GM12878 (cell line): Measurements from ENCODE around the gene HSP90AA1. TPM values are rescaled to one million over a fixed set of nuclear protein-coding genes. Genes with fewer than 3 reads are reported as not detected.

Experiments
- ATAC-seq: fragments of 200-7000 bp; cut with Tn5 transposase; 3 replicates; pipeline ENCODE4 v1.9.1; 2020; ENCODE audit warnings: mild to moderate bottlenecking, moderate library complexity
- BruUV-seq: library from RNA; stranded (reverse); fragments of 400-500 nt; replicated peaks from 2 replicates; lab custom pipeline; 2021; lab: Mats Ljungman, UMichigan
- CTCF ChIA-PET: fragments of 300-600 bp; sonication (Branson Sonifier 250); formaldehyde crosslinking; extraction: SDS; loops from one replicate; lab custom pipeline; 2021; ENCODE audit warnings: inconsistent platforms; lab: Yijun Ruan, JAX
- POLR2A ChIA-PET: fragments of 350-600 bp; formaldehyde crosslinking; extraction: SDS; loops from one replicate; lab custom pipeline; 2021; ENCODE audit warnings: inconsistent platforms; lab: Charles Lee
- RAD21 ChIA-PET: fragments of 300-600 bp; sonication (Branson Sonifier 250); formaldehyde crosslinking; loops from one replicate; lab custom pipeline; 2023; ENCODE audit warnings: antibody characterized with exemption; ENCODE audit not compliant: unreplicated experiment; lab: Charles Lee
- SMC1A ChIA-PET: fragments of 300-600 bp; sonication (Branson Sonifier 250); formaldehyde crosslinking; loops from one replicate; lab custom pipeline; 2023; ENCODE audit not compliant: unreplicated experiment, uncharacterized antibody; lab: Charles Lee
- DNase-seq: peaks from one replicate; pipeline ENCODE4 v3.0.0-alpha.2; 2011; ENCODE audit warnings: low read depth, low spot score
- FAIRE-seq: peaks from 3 replicates; lab custom pipeline; 2011; peaks lifted over from hg19 to GRCh38; lab: Jason Lieb, UNC
- H2AFZ ChIP-seq: 2 replicates; pipeline ENCODE4 v1.6.0; 2011; ENCODE audit warnings: low read depth, low read length, control low read depth; ENCODE audit not compliant: control insufficient read depth
- H3K27ac ChIP-seq: 2 replicates; pipeline ENCODE4 v1.5.1; 2011; ENCODE audit warnings: control low read depth; ENCODE audit not compliant: control insufficient read depth, insufficient read depth
- H3K27me3 ChIP-seq, 2 experiments: replicated peaks in 1 of 2; 2 replicates each; pipeline versions ENCODE4 v1.6.0 to v1.6.1; 2011; ENCODE audit warnings: low read length in 1 of 2; ENCODE audit not compliant: control insufficient read depth in 2 of 2, insufficient read depth in 2 of 2
- H3K36me3 ChIP-seq, 2 experiments: 2 replicates each; pipeline ENCODE4 v1.5.1; 2011; ENCODE audit warnings: low read length in 1 of 2; ENCODE audit not compliant: control insufficient read depth in 2 of 2, insufficient read depth in 2 of 2
- H3K4me1 ChIP-seq: 2 replicates; pipeline ENCODE4 v1.6.1; 2011; ENCODE audit warnings: mild to moderate bottlenecking, low read length, moderate library complexity, mixed read lengths; ENCODE audit not compliant: control insufficient read depth, insufficient read depth
- H3K4me2 ChIP-seq: 2 replicates; pipeline ENCODE4 v1.6.0; 2011; ENCODE audit warnings: control low read depth; ENCODE audit not compliant: control insufficient read depth, insufficient read depth
- H3K4me3 ChIP-seq: fragments of 200-600 bp; sonication (generic); 2 replicates; pipeline ENCODE4 v1.5.1; 2016
- H3K79me2 ChIP-seq: 2 replicates; pipeline ENCODE4 v1.6.0; 2011; ENCODE audit warnings: low read length; ENCODE audit not compliant: control insufficient read depth, insufficient read depth
- H3K9ac ChIP-seq: 2 replicates; pipeline ENCODE4 v1.8.0; 2011; ENCODE audit warnings: low read length, control low read depth, mixed read lengths; ENCODE audit not compliant: control insufficient read depth, insufficient read depth
- H3K9me3 ChIP-seq: replicated peaks from 3 replicates; pipeline ENCODE4 v1.5.1; 2011; ENCODE audit warnings: mild to moderate bottlenecking, low read length; ENCODE audit not compliant: control insufficient read depth, insufficient read depth
- H4K20me1 ChIP-seq: 2 replicates; pipeline ENCODE4 v1.6.0; 2011; ENCODE audit not compliant: control insufficient read depth, insufficient read depth
- CBX5 ChIP-seq: sonication (generic); IDR thresholded peaks from 2 replicates; pipeline ENCODE4 v1.6.1; 2016; ENCODE audit warnings: low read depth, moderate library complexity, mild to moderate bottlenecking, inconsistent platforms
- CEBPB ChIP-seq, 2 experiments: fragments of 150-350 bp in 1 of 2; IDR thresholded peaks; 2 replicates each; pipeline ENCODE4 v1.6.1; 2012 to 2014; ENCODE audit warnings: low read depth in 2 of 2, low read length in 2 of 2, borderline replicate concordance in 1 of 2, inconsistent platforms in 1 of 2
- E2F4 ChIP-seq: IDR thresholded peaks from 2 replicates; pipeline ENCODE4 v1.6.1; 2012; ENCODE audit warnings: low read depth, low read length, improper control_type of control experiment
- EP300 ChIP-seq, 2 experiments: fragments of 150-350 bp in 1 of 2; IDR thresholded peaks; 2 replicates each; pipeline ENCODE4 v1.6.1; 2011 to 2012; ENCODE audit warnings: low read depth in 2 of 2, low read length in 2 of 2, borderline replicate concordance in 1 of 2, improper control_type of control experiment in 1 of 2, inconsistent platforms in 1 of 2; ENCODE audit not compliant: control insufficient read depth in 1 of 2
- HCFC1 ChIP-seq: fragments of 150-350 bp; IDR thresholded peaks from 2 replicates; pipeline ENCODE4 v1.6.1; 2014; ENCODE audit warnings: low read length
- IRF3 ChIP-seq: fragments of 450-650 bp; IDR thresholded peaks from 2 replicates; pipeline ENCODE4 v1.6.1; 2014; ENCODE audit warnings: mild to moderate bottlenecking
- LARP7 ChIP-seq: fragments of 450-650 bp; IDR thresholded peaks from 2 replicates; pipeline ENCODE4 v1.6.1; 2017; ENCODE audit warnings: mild to moderate bottlenecking
- MEF2B ChIP-seq: fragments of 450-650 bp; IDR thresholded peaks from 2 replicates; pipeline ENCODE4 v1.6.1; 2018; ENCODE audit warnings: mild to moderate bottlenecking, moderate library complexity; ENCODE audit not compliant: partially characterized antibody, poor library complexity, severe bottlenecking
- NR2C1 ChIP-seq: fragments of 450-650 bp; IDR thresholded peaks from 2 replicates; pipeline ENCODE4 v1.6.1; 2017; ENCODE audit warnings: antibody characterized with exemption, mild to moderate bottlenecking, moderate library complexity
- PRDM15 ChIP-seq: fragments of 450-650 bp; formaldehyde crosslinking; IDR thresholded peaks from 2 replicates; pipeline ENCODE4 v1.4.0; 2020; ENCODE audit warnings: mild to moderate bottlenecking, moderate library complexity
- RELA ChIP-seq: fragments of 450-650 bp; IDR thresholded peaks from 2 replicates; pipeline ENCODE4 v1.8.0; 2014; ENCODE audit warnings: borderline replicate concordance; ENCODE audit not compliant: partially characterized antibody
- SP1 ChIP-seq: IDR thresholded peaks from one replicate; pipeline ENCODE4 v1.6.1; 2011; ENCODE audit warnings: low read depth, low read length
- SUZ12 ChIP-seq: fragments of 200-600 bp; sonication (generic); IDR thresholded peaks from one replicate; pipeline ENCODE4 v1.6.1; 2018; ENCODE audit warnings: antibody characterized with exemption, mild to moderate bottlenecking; ENCODE audit not compliant: unreplicated experiment
- USF2 ChIP-seq: IDR thresholded peaks from 2 replicates; pipeline ENCODE4 v1.6.1; 2011; ENCODE audit warnings: low read depth, low read length, improper control_type of control experiment, borderline replicate concordance
- WGBS: methylation state at CpG from one replicate; pipeline ENCODE4 v1.1.6; 2016; ENCODE audit warnings: low lambda C conversion rate; ENCODE audit not compliant: insufficient replicate concordance, insufficient coverage; ENCODE audit errors: missing lambda C conversion rate; 5-methylcytosine and 5-hydroxymethylcytosine counted together
- in situ Hi-C: fragments of 300-500 bp; cut with MboI; formaldehyde crosslinking; loops from 9 replicates; pipeline ENCODE4 v1.14.3; 2018; ENCODE audit warnings: mixed read lengths
- intact Hi-C: fragments of 100-400 bp; cut with micrococcal nuclease; formaldehyde crosslinking; loops from one replicate; pipeline ENCODE4 v1.14.2; 2022; ENCODE audit not compliant: unreplicated experiment
- polyA plus RNA-seq, 11 experiments: library from polyadenylated mRNA; depleted of rRNA in 4 of 11; unstranded in 6 of 11; stranded (reverse) in 5 of 11; fragments of >200 nt; fragmentation: Nextera tagmentation in 4 of 11; fragmentation: Illumina TruSeq in 1 of 11; extraction: Ambion mirVana in 4 of 11; extraction: Trizol in 1 of 11; gene quantifications; 1 replicate in 1 of 11; 2 replicates in 10 of 11; pipeline versions ENCODE4 v1.2.1 to v1.2.3, GENCODE V29; 2011 to 2016; ENCODE audit warnings: inconsistent platforms in 2 of 11, missing spikeins in 2 of 11, low read depth in 1 of 11
- total RNA-seq, 4 experiments: library from RNA; depleted of rRNA in 3 of 4; stranded (reverse); fragments of >200 nt in 3 of 4; fragmentation: Illumina TruSeq in 1 of 4; extraction: Trizol in 1 of 4; gene quantifications; 2 replicates each; pipeline versions ENCODE4 v1.2.1 to v1.2.3, GENCODE V29; 2013 to 2021

The HSP90AA1 gene
- total and polyA plus RNA-seq, 10 of the 15 experiments (the other 5 are each of a cell fraction or from before 2014, with no cell fraction given): 262 to 1,315 (median 635) TPM

- TF ChIP-seq USF2: no peak
- TF ChIP-seq HCFC1: no peak
- TF ChIP-seq SUZ12: no peak
- no peak for TF ChIP-seq SP1
Measured at GRCh38 chr14:102117852-102118251, 31.0 kb upstream of the HSP90AA1 start (continued).

- Histone ChIP-seq H3K4me2 (no peak overlapping the region), H4K20me1 (no peaks in the 10 kb centered on the region), H2AFZ (no peak overlapping the region), H3K27me3 (no peaks in the 10 kb centered on the region), H3K9me3 (no peaks in the 10 kb centered on the region; the same call in 2 of the 3 replicates), H3K9ac (no peak overlapping the region), H3K36me3 (no peaks in the 10 kb centered on the region), H3K4me3 (no peak overlapping the region), H3K4me1 (no peaks in the 10 kb centered on the region), H3K27ac (no peak overlapping the region), H3K79me2 (no peaks in the 10 kb centered on the region)
- BruUV-seq: no TSS peak
- ATAC-seq (no peak), DNase-seq (no peak), FAIRE-seq (no peak)
- 92% methylated on average over 13 of the region's 13 CpGs for WGBS
- ChIA-PET SMC1A (interaction anchor here (1.1 kb wide), 1 partner anchor 85 kb away, joined by 3 read pairs; no protein-coding TSS in a partner anchor), POLR2A (no interaction called here), RAD21 (interaction anchor here (0.6 kb wide), 1 partner anchor 70 kb away, joined by 3 read pairs; no protein-coding TSS in a partner anchor), CTCF (interaction anchor here (1.1 kb wide), 1 partner anchor 20 kb away, joined by 4 read pairs; no protein-coding TSS in a partner anchor)
- intact Hi-C loops (no loop called here), in situ Hi-C loops (no loop called here)
- TF ChIP-seq NR2C1 (no peak), CBX5 (no peak), PRDM15 (CRISPR knock-in tag) (no peak), MEF2B (no peak), EP300 (IDR thresholded peaks at IDR 0.05; ENCODE audit: borderline replicate concordance in 1 of 2, control insufficient read depth in 1 of 2, low read depth in 2 of 2, low read length in 2 of 2) (no peak), E2F4 (no peak), RELA (no peak), LARP7 (no peak), IRF3 (no peak), CEBPB (IDR thresholded peaks at IDR 0.05; ENCODE audit: borderline replicate concordance in 1 of 2, low read depth in 2 of 2, low read length in 2 of 2) (no peak)
Measured at GRCh38 chr14:102116361-102117180, 29.7 kb upstream of the HSP90AA1 start.
